GM12878 (cell line): ENCODE results near the gene AK4. TPM values are rescaled to one million over a fixed set of nuclear protein-coding genes. Genes with fewer than 3 reads are reported as not detected.

Experiments
- ATAC-seq: fragments of 200-7000 bp; cut with Tn5 transposase; 3 replicates; pipeline ENCODE4 v1.9.1; 2020; ENCODE audit warnings: mild to moderate bottlenecking, moderate library complexity
- BruUV-seq: library from RNA; stranded (reverse); fragments of 400-500 nt; replicated peaks from 2 replicates; lab custom pipeline; 2021; lab: Mats Ljungman, UMichigan
- CTCF ChIA-PET: fragments of 300-600 bp; sonication (Branson Sonifier 250); formaldehyde crosslinking; extraction: SDS; loops from one replicate; lab custom pipeline; 2021; ENCODE audit warnings: inconsistent platforms; lab: Yijun Ruan, JAX
- POLR2A ChIA-PET: fragments of 350-600 bp; formaldehyde crosslinking; extraction: SDS; loops from one replicate; lab custom pipeline; 2021; ENCODE audit warnings: inconsistent platforms; lab: Charles Lee
- RAD21 ChIA-PET: fragments of 300-600 bp; sonication (Branson Sonifier 250); formaldehyde crosslinking; loops from one replicate; lab custom pipeline; 2023; ENCODE audit warnings: antibody characterized with exemption; ENCODE audit not compliant: unreplicated experiment; lab: Charles Lee
- SMC1A ChIA-PET: fragments of 300-600 bp; sonication (Branson Sonifier 250); formaldehyde crosslinking; loops from one replicate; lab custom pipeline; 2023; ENCODE audit not compliant: unreplicated experiment, uncharacterized antibody; lab: Charles Lee
- DNase-seq: peaks from one replicate; pipeline ENCODE4 v3.0.0-alpha.2; 2011; ENCODE audit warnings: low read depth, low spot score
- FAIRE-seq: peaks from 3 replicates; lab custom pipeline; 2011; peaks lifted over from hg19 to GRCh38; lab: Jason Lieb, UNC
- H2AFZ ChIP-seq: 2 replicates; pipeline ENCODE4 v1.6.0; 2011; ENCODE audit warnings: low read depth, low read length, control low read depth; ENCODE audit not compliant: control insufficient read depth
- H3K27ac ChIP-seq: 2 replicates; pipeline ENCODE4 v1.5.1; 2011; ENCODE audit warnings: control low read depth; ENCODE audit not compliant: control insufficient read depth, insufficient read depth
- H3K27me3 ChIP-seq, 2 experiments: replicated peaks in 1 of 2; 2 replicates each; pipeline versions ENCODE4 v1.6.0 to v1.6.1; 2011; ENCODE audit warnings: low read length in 1 of 2; ENCODE audit not compliant: control insufficient read depth in 2 of 2, insufficient read depth in 2 of 2
- H3K36me3 ChIP-seq, 2 experiments: 2 replicates each; pipeline ENCODE4 v1.5.1; 2011; ENCODE audit warnings: low read length in 1 of 2; ENCODE audit not compliant: control insufficient read depth in 2 of 2, insufficient read depth in 2 of 2
- H3K4me1 ChIP-seq: 2 replicates; pipeline ENCODE4 v1.6.1; 2011; ENCODE audit warnings: mild to moderate bottlenecking, low read length, moderate library complexity, mixed read lengths; ENCODE audit not compliant: control insufficient read depth, insufficient read depth
- H3K4me2 ChIP-seq: 2 replicates; pipeline ENCODE4 v1.6.0; 2011; ENCODE audit warnings: control low read depth; ENCODE audit not compliant: control insufficient read depth, insufficient read depth
- H3K4me3 ChIP-seq: fragments of 200-600 bp; sonication (generic); 2 replicates; pipeline ENCODE4 v1.5.1; 2016
- H3K79me2 ChIP-seq: 2 replicates; pipeline ENCODE4 v1.6.0; 2011; ENCODE audit warnings: low read length; ENCODE audit not compliant: control insufficient read depth, insufficient read depth
- H3K9ac ChIP-seq: 2 replicates; pipeline ENCODE4 v1.8.0; 2011; ENCODE audit warnings: low read length, control low read depth, mixed read lengths; ENCODE audit not compliant: control insufficient read depth, insufficient read depth
- H3K9me3 ChIP-seq: replicated peaks from 3 replicates; pipeline ENCODE4 v1.5.1; 2011; ENCODE audit warnings: mild to moderate bottlenecking, low read length; ENCODE audit not compliant: control insufficient read depth, insufficient read depth
- H4K20me1 ChIP-seq: 2 replicates; pipeline ENCODE4 v1.6.0; 2011; ENCODE audit not compliant: control insufficient read depth, insufficient read depth
- FOXM1 ChIP-seq: IDR thresholded peaks from 2 replicates; pipeline ENCODE4 v1.6.1; 2012; ENCODE audit warnings: low read depth, mild to moderate bottlenecking, inconsistent platforms, low read length, moderate library complexity
- RUNX3 ChIP-seq: IDR thresholded peaks from 2 replicates; pipeline ENCODE4 v1.6.1; 2012; ENCODE audit warnings: low read length, inconsistent platforms
- WGBS: methylation state at CpG from one replicate; pipeline ENCODE4 v1.1.6; 2016; ENCODE audit warnings: low lambda C conversion rate; ENCODE audit not compliant: insufficient replicate concordance, insufficient coverage; ENCODE audit errors: missing lambda C conversion rate; 5-methylcytosine and 5-hydroxymethylcytosine counted together
- in situ Hi-C: fragments of 300-500 bp; cut with MboI; formaldehyde crosslinking; loops from 9 replicates; pipeline ENCODE4 v1.14.3; 2018; ENCODE audit warnings: mixed read lengths
- intact Hi-C: fragments of 100-400 bp; cut with micrococcal nuclease; formaldehyde crosslinking; loops from one replicate; pipeline ENCODE4 v1.14.2; 2022; ENCODE audit not compliant: unreplicated experiment
- polyA plus RNA-seq, 11 experiments: library from polyadenylated mRNA; depleted of rRNA in 4 of 11; unstranded in 6 of 11; stranded (reverse) in 5 of 11; fragments of >200 nt; fragmentation: Nextera tagmentation in 4 of 11; fragmentation: Illumina TruSeq in 1 of 11; extraction: Ambion mirVana in 4 of 11; extraction: Trizol in 1 of 11; gene quantifications; 1 replicate in 1 of 11; 2 replicates in 10 of 11; pipeline versions ENCODE4 v1.2.1 to v1.2.3, GENCODE V29; 2011 to 2016; ENCODE audit warnings: inconsistent platforms in 2 of 11, missing spikeins in 2 of 11, low read depth in 1 of 11
- total RNA-seq, 4 experiments: library from RNA; depleted of rRNA in 3 of 4; stranded (reverse); fragments of >200 nt in 3 of 4; fragmentation: Illumina TruSeq in 1 of 4; extraction: Trizol in 1 of 4; gene quantifications; 2 replicates each; pipeline versions ENCODE4 v1.2.1 to v1.2.3, GENCODE V29; 2013 to 2021
- TF ChIP-seq, protein P1 (sequence below): IDR thresholded peaks from 2 replicates; pipeline ENCODE4 v1.6.1; 2012; ENCODE audit warnings: low read depth, low read length, improper control_type of control experiment
- TF ChIP-seq, protein P2 (sequence below): fragments of 450-650 bp; formaldehyde crosslinking; IDR thresholded peaks from 2 replicates; pipeline ENCODE4 v1.4.0; 2020; ENCODE audit warnings: mild to moderate bottlenecking, moderate library complexity
- TF ChIP-seq, protein P3 (sequence below): IDR thresholded peaks from 2 replicates; pipeline ENCODE4 v1.6.1; 2011; ENCODE audit warnings: borderline replicate concordance, low read depth, mild to moderate bottlenecking, moderate library complexity, mixed read lengths, low read length; ENCODE audit not compliant: insufficient read depth; ENCODE audit errors: extremely low read length

The AK4 gene
- total and polyA plus RNA-seq, 10 of the 15 experiments (the other 5 are each of a cell fraction or from before 2014, with no cell fraction given), result 23.9 to 161 (median 49.0) TPM

DNA sequence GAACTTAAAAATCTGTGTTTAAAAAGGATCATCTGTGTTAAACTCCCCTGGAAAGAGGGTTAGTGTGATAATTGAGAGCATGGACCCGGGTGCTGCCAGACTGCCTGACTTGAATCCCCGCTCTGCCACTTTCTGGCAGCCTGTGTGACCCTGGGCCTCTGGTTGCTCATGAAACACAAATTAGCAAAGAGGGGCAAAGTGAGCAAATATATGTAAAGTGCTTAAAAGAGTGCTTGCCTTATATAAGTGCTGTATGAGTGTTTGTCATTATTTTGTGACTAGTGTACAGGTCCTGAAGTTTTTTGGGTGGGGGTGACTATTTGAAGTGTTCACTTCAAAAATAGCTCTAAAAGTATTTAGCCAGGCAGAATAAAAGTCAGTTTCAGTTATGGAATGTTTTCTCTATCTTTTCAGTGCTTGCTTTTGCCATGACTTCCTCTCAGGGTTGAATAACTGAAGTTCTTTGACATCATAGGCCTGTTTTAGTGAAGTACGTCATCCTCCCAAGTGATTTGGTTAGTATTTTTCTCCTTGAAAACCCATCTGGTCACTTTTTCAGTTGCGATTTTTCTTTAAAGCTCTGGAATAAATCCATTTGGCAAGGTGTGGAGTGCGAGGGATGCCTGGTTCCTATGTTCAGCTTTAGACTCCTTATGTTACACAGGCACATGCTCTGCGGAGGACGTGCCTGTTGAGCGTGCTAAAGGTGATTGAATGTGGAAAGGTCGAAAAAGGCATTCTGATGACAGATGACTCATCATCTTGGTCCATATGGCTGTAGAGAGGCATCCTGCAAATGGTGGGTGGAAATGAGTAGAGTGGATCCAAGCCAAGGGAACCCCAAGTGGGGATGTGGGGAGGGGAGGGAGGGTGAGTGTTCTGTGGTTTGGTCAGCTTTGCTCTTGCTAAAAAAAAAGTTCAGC lies 47.8 kb downstream of the AK4 start:
- Histone ChIP-seq H3K4me3 (no peak overlapping the region), H3K9ac (no peak overlapping the region), H3K27me3 (no peaks in the 10 kb centered on the region), H3K4me2 (no peak overlapping the region; the same call in 1 of the 2 replicates), H3K36me3 (peaks cover 0 to 24% of the 10 kb centered on the region in 2 experiments; a peak in 1 of 4 replicates), H3K27ac (no peak overlapping the region), H3K9me3 (no peaks in the 10 kb centered on the region), H2AFZ (no peak overlapping the region), H4K20me1 (no peaks in the 10 kb centered on the region; the same call in 1 of the 2 replicates), H3K79me2 (peaks cover 2% of the 10 kb centered on the region), H3K4me1 (peaks cover 3% of the 10 kb centered on the region)
- intact Hi-C loops, result no loop called here
- in situ Hi-C loops, result no loop called here
- DNase-seq (no peak), ATAC-seq (no peak), FAIRE-seq (no peak)
- no peak for TF ChIP-seq FOXM1
- TF ChIP-seq, protein P1, sequence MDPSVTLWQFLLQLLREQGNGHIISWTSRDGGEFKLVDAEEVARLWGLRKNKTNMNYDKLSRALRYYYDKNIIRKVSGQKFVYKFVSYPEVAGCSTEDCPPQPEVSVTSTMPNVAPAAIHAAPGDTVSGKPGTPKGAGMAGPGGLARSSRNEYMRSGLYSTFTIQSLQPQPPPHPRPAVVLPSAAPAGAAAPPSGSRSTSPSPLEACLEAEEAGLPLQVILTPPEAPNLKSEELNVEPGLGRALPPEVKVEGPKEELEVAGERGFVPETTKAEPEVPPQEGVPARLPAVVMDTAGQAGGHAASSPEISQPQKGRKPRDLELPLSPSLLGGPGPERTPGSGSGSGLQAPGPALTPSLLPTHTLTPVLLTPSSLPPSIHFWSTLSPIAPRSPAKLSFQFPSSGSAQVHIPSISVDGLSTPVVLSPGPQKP, result no peak
- TF ChIP-seq, protein P2, sequence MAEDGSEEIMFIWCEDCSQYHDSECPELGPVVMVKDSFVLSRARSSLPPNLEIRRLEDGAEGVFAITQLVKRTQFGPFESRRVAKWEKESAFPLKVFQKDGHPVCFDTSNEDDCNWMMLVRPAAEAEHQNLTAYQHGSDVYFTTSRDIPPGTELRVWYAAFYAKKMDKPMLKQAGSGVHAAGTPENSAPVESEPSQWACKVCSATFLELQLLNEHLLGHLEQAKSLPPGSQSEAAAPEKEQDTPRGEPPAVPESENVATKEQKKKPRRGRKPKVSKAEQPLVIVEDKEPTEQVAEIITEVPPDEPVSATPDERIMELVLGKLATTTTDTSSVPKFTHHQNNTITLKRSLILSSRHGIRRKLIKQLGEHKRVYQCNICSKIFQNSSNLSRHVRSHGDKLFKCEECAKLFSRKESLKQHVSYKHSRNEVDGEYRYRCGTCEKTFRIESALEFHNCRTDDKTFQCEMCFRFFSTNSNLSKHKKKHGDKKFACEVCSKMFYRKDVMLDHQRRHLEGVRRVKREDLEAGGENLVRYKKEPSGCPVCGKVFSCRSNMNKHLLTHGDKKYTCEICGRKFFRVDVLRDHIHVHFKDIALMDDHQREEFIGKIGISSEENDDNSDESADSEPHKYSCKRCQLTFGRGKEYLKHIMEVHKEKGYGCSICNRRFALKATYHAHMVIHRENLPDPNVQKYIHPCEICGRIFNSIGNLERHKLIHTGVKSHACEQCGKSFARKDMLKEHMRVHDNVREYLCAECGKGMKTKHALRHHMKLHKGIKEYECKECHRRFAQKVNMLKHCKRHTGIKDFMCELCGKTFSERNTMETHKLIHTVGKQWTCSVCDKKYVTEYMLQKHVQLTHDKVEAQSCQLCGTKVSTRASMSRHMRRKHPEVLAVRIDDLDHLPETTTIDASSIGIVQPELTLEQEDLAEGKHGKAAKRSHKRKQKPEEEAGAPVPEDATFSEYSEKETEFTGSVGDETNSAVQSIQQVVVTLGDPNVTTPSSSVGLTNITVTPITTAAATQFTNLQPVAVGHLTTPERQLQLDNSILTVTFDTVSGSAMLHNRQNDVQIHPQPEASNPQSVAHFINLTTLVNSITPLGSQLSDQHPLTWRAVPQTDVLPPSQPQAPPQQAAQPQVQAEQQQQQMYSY (CRISPR knock-in tag), result no peak
- peak; percentile 62 for TF ChIP-seq RUNX3
- TF ChIP-seq, protein P3, sequence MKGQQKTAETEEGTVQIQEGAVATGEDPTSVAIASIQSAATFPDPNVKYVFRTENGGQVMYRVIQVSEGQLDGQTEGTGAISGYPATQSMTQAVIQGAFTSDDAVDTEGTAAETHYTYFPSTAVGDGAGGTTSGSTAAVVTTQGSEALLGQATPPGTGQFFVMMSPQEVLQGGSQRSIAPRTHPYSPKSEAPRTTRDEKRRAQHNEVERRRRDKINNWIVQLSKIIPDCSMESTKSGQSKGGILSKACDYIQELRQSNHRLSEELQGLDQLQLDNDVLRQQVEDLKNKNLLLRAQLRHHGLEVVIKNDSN, result no peak
- ChIA-PET CTCF (interaction anchor here (1.0 kb wide), 1 partner anchor 9 kb away, joined by 3 read pairs; no protein-coding TSS in a partner anchor), SMC1A (no interaction called here), RAD21 (no interaction called here), POLR2A (no interaction called here)
- WGBS, result 79% methylated on average over 9 of the region's 9 CpGs
- BruUV-seq, result no TSS peak
